HG02870 (cell line): ENCODE measurements around the gene LCAT.

Experiments used
- ATAC-seq: cut with Tn5 transposase; IDR thresholded peaks from one replicate; pipeline ENCODE4 v1.9.1; 2021; ENCODE audit warnings: mild to moderate bottlenecking, moderate library complexity; ENCODE audit not compliant: unreplicated experiment

LCAT gene

DNA sequence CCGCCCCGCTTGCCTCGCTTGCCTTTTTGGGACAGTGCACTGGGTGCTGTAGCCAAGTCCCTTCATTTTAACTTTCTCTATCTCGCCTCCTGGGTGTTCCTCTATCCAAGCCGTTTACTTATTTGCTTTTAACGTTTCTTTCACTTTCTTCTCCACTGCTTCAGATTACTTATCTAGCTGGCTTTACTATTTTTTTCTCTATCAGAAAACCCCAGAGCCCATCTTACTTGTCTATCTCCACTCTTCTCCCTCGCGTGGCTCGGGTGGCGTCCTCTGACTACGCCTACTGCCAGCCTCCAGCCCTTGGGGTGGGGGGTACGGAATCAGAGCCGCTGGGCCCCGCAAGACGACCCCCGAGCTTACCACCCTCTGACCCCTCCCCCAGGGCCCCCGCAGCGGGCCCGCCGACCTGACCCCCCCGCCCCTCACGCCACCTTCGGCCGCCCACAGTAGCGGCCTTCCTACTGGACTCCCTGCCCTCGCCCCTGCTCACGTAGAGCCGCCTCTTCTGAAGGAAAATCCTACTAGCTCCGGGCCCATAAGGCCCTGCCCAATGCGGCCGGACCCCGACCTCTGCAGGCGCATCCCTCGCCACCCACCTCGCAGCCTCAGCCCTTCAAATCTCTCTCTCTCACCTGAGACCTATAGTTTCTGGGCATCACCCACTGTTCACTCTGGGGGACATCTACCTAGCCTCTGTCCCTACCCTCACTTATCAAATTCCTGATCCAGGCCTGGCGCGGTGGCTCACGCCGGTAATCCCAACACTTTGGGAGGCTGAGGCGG is 25.5 kb upstream of the LCAT start:
- ATAC-seq: no peak

DNA sequence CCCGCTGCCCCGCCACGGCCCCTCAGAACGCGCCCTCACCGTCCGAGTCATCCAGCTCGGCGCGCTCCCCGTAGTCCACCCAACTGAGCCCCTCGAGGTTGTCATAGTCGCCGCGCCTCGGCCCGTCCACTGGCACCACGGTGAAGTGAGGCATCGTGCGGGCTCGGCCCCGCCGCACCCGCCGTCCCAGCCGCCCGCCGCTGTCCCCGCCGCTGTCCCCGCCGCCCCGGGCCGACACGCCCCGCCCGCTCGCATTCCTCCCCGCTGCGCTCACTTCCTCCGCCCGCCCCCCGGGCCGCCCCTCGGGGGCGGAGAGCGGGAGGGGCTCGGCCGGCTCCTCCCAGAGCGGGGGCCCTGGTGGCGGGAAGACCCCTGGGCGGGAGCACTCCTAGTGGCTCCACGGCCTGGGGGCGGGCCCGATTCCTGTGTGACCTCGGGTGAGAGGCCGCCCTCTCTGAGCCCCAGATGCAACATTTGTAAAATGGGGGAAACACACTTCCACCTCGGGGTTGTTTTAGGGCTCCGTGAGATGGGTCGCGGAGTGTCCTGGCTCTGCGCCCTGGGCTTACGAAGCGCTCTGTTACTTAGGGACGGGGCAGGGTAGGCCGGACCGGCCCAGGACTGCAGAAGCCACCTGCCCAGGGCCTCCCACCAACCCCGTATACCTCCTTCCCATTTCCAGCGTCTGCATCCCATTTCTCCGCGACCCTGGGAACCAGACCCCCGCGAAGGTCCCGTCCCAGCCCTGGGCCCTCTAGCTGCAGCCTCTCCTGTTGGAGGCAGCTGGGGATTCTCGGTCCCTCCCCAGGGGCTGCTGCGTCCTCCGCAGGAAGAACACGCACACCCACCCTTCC is 24.7 kb upstream of the LCAT start, which contains the start of gene SLC12A4:
TSS of gene SLC12A4 (minus strand) at position 238 of the 854 bp plus-strand sequence. CDS start at position 154, 84 bp downstream.
- peak; percentile 69 for ATAC-seq

DNA sequence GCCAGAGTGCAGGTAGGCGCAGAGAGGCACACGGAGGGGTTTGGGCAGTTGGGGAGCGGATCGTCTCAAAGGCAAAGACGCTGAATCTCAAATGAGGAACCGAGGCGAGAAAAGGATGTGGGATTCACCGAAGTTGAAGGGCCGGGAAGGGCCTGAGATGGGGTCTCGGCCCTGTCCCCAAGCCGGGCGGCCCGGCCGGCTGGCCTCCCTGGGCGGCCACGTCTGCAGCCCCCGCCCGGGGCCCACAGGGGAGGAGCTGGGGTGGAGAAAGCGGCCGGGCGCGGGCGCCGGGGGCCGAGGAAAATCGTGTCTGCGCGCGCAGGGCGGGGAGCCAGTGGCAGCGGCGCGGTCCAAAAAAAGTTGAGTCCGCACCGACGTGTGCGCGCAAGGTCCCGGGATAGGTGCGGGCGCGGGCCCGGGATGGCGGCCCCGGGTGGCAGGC is 24.1 kb upstream of the LCAT start:
- ATAC-seq: peak; percentile 23

DNA sequence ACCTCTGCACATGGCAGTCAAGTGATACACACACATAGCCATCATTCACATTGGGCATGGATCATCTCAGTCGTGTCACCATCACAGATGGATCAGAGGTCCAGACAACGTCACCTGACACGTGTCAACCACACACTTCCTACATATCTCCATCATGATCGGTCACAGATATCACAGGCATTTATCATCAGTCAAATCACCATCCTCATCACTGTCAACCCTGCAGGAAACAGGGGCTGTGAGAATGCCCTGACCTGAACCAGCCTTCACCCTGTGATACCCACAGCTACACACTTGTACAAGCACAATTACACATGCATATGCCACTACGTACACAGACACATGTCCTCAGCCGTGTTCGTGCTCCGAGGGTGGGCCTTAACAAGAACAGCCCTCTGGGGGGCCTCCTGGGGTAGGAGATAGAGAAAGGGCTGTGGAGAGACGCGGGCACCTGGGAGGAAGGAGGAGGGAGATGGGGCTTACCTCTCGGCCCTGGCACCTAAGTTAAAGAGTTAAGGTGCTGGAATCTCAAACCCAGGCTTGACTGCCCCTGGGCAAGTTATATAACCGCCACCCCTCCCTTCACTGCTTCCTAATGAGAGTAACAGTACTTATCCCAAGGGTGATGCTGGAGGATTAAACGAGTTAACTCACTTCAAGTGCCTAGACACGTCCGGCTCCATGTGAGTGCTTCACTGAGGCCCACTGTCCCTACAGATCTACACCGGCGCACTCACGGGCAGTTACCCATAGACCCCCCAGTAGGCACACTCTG is 23.4 kb upstream of the LCAT start:
- no peak for ATAC-seq

DNA sequence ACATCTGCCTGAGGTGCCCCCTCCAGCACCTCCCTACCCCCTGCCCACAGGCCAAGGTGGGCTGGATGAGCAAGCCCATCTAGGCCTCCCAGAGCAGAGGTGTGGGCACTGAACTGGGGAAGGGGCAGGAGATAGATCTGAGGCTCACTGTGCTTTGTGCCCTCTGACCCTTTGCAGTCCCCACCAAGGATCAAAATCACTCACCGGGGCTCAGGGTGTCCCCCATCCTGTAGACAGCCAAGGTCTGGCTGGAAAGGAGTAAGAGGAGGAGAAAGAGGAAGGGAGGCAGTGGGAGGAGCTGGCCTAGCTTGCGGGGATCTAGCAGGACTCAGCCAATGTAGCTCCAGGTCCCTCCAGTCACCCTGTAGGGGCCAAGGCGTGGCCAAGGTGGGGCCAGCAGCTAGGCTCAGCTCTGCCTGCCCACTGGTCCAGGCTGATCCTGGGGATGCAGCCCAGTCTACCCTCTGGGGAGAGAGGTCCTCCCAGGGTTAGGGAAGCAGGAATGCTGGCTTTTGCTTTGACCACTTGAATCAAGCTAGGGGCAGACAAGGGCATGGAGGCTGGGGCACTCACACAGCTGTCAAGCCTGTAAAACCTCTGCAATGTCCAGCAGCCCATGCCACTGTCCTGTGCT is 22.7 kb upstream of the LCAT start:
- no peak for ATAC-seq

DNA sequence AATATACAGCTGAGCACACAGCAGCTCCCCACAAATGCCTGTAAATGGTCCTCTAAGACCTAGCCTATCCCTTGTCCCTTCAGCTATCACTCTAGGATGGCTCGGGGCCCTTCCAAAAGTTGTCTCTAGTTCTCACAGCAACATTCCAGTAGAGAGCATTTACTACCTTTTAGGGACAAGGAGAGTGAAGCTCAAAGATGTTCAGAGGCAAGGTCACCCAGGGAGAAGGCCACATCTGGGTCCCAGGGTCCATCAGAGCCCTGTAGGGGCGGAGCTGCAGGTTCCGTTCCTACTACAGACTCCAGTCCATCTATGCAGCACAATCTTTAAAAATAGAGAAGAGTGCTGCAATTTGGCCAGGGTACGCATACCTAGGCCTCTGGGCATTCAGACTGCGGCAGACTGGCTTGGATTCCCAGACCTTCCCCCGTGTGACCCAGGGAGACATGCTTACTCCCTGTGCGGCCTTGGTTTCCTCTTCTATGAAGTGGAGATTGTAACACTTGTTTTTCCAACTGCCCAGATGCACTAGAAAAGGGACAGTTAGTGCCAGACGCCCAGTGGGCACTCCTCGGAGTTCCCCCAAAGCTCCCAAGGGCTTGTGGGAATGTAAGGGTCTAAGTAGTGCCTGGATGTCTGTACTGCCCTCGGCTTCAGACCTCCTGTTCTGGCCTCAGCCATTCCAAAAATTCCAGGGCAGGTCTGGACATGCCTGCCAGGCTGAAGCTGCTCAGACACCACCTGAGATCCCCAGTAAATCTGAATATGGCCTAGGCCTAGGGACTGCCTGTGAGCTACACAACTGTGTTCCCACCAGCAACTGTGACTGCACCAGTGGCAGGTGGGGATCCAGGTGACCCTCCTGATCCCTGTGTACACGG is 22.0 kb upstream of the LCAT start:
- ATAC-seq: no peak

DNA sequence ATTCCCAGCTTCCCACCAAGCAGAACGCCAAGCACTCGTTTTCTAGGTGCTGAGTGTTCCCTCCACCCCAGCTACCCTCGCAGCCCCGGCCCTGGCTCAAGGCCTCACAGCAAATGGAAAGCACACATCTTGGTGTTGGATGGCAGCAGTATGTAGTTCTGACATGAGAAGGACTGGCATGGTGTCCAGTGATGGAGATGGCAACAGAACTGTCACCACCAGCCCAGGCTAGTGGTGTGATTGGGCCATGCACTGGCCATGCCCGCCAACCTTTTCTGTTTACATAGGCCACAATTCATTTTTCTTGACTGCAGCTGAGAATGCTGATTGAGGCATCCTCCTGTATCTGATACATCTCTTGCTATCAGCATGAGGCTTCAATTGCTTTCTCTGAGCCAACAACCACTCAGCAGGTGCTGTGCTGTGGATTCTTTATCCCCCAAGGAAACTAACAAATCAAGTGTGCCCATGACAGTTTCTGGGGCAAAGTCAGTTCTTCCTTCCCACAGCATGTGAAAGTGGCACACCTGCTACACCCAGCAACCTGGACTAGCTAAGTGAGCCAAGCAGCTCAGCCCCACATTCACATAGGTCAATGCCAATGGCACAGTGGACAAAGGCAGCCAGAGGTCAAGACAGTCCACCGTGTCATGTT is 20.7 kb upstream of the LCAT start:
- ATAC-seq: no peak

DNA sequence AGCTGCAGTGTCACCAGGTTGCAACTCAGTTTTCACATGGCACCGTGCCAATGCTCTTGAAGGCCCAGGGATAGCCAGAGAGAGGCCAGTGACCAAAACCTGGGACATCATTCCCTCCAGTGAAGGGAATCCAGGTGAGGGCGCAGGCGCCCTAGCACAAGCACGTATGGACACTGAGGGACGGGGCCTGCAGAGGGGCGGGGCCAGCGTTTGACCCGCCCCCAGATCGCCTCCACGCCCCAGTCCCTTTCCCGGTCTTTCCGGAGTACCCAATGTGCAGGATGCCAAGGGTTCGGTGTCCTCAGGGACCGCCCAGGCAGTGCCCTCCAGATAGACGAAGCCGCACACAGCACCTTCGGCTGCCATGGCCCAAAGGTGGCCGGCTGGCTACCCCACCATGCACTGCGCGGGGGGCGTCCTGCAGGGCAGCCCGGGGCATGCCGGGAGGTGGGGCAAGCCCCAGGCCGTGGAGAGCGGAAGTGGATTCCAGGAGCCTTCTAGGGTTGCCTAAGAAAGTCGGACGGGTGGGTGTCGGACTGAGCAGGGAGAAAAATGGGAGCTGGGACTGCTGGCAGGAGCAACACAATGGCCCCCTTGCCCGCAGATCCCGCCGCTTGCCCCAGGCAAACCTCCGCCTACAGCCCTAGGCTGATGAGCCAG is 19.9 kb upstream of the LCAT start:
- no peak for ATAC-seq

DNA sequence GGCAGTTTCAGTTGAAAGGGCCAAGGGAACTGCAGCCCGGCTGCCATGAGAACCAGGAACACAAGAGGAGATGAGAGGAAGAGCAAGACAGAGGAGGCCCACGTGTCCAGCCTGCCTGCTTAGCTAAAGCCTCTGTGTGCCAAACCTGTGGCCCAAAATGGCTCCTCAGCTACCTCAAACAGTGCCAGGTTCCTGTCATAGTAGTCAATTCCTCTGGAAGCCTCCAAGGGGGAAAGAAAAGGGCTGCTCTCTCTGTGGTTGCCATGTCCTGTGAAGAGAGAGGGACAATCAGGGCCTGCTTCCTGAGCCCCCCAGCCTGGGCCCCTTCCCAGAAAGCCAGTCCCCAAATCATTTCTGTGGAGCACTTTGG is 19.4 kb upstream of the LCAT start:
- no peak for ATAC-seq

DNA sequence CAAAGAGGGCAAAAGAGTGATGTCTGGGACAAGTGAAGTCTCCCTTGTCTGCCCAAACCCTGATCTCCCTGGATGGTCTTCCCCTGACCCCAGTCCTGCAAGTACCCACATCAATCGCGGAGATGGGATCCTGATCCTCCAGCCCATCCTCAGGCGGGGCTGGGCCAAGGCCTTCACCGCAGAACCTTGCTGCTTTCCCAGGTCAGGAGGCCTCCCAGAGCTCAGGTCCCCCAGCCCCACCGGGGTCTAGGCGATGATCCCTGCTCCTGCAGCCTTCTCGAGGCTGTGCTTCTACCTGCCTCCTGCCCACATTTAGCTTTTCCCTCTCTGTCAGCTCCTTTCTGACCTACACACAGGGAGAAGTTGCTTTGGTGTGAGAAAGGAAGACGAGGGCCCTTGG is 18.2 kb upstream of the LCAT start:
- no peak for ATAC-seq

DNA sequence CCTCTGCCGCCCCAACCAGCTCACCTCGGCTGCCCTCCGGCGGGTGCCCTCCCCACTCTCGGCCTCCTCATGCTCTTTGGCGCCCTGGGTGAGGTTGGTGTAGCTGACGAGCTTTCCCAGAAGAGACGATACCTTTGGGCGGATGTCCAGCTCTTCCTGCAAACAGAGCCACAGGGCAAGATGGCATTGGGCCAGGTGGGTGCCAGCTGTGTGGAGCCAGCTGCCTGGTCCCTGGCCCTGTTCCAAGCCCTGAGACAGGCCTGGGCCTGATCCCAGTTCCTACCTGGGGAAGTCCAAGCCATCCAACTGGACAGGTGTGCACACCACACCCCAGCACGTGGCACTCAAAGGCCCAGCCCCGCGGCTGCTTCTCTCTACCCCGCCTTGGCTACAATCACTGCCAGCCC is 17.6 kb upstream of the LCAT start:
- no peak for ATAC-seq

DNA sequence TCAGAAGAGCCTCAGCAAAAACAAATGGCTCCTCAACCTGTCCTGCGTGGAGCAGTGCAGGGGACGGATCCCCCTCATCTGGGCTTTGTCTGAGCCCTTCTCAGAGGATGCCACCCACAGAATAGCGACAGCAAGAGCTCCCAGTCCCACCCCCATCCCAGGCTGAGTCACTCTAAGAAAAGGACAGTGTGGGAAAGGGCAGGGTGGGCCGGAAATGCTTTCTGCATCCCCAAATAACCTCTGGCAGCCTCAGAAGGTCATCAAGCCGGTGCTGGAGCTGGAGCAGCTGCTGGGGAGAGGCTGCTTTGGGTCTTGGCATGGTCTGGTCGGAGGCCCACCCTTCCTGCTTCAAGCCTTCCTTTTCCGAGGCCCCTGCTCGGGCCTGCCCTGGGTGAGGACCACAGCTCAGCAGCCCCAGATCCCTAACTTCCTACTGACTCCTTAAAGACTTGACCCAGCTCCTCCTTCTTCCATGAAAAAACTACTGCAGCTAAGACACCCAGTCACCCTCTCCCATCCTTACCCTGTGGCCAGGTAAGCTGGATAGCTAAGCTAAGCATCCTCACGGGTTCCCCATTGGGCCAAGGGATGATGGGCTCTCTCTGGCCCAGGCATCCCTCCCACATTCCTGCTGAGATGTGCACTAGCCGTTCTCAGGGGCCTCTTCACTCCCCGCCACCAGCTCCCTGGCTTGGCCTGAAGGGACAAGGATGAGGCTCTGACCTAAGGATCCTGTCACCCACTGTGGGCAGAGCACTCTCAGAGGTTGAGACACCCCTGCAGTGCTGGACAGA is 15.8 kb upstream of the LCAT start:
- ATAC-seq: no peak

DNA sequence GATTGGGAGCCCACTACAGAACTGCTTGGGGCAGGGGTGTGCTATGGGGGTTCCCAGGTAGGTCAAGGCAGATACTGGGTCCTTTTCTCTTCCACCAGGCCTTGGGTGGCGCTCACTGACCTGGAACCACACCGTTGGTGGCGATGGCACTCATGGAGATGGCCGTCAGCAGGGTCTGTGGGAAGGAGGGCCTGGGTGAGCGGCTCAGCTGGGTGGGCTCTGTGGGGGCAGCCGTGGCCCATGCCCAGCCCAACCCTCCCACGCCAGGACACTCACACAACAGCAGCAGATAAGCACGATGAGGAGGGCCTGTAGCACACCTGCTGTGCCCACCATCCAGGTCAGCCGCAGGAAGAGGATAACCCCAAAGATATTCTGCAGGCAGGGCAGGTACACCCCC is 13.7 kb upstream of the LCAT start:
- ATAC-seq: no peak

DNA sequence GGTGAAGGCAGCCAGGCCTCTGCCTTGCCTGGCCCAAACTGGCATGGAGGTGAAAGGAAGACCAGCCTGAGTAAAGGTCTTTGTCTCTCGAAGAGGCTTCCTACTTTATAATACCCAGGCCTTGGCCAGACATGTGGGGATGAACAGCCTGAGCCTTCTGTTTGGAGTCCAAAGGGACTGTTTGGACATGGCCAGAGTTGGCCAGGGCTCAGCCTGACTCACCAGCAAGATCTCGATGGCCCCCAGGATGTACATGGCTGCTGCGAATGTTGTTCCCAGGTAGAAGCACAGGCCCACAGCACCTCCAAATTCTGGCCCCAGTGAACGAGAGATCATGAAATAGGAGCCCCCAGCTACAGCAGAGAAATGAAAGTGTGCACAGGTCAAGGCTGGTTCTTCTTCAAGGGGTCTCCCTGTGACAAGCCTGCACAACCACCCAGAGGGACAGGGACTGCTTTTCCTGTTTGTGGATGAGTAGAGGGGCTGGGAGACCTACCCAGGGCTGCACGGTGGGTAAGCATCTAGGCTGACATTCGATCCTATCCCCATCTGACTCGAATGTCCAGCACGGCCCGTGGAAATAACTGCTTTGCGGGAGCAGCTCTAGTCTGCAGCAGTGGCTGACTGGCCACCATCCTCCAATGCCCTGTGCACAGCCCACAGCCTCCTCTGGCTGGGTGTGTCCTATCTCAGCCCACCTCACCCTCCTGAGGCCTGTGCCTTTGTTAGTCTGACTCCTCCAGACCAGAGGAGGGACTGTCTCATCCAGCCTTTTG is 10.7 kb upstream of the LCAT start:
- no peak for ATAC-seq

DNA sequence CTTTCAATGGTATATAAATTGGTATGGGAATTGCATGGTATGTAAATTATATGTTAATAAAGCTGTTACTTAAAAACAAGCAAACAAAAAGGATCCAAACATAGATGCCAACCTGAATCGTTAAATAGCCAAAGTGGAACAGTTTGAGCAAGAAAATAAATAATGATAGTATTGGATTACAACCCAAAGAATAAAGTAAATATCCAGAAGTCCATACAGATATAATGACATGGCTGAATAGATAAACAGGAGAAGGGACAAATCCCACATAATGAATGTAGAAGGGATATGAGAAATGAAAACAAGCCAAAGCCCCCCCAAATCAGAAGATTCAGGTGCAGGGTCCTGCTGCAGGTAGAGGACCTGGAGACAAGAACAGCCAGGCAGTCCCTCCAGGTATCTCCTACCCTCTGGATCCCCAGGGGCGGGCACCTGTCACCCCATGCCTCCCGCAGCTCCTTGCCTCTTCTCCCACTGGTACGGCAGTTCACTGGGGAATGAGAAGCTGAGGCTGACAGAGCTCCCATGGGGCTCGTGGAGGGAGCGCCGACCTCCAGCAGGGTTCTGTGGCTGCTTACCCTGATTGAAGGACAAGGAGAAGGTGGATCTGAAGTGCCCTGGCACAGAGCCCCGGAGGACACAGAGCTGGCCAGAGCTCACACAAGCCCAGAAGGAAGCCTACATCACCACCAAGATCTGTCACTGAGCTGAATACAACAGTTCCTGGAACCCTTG is 9.9 kb upstream of the LCAT start:
- ATAC-seq: no peak

DNA sequence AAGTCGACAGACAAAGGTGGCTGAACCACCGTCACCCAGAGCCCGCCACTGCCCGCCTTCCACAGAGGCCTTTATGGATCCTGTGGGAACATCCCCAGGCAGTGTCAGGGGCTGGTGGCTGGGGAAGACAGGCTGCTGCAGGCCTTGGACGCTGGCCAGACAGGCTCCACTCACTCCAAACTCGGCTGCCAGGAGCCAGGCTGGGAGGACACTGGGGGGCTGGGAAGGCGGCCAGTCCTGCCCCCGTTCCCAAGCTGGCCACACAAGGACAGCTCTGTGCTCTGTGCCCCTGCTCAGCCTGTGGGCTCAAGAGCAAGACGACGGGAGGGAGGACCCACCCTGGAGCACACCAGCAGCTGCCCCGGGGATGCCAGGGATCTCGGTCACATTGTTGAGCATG is 7.6 kb upstream of the LCAT start:
- ATAC-seq: no peak
